ENCODE measurements around the gene AKT2. TPM values are rescaled to one million over a fixed set of nuclear protein-coding genes. Genes with fewer than 3 reads are reported as not detected.
A peak's percentile ranks its signal among the peaks of the same experiment; 100 is the strongest.

The AKT2 gene
- total and polyA plus RNA-seq, 2 of the 8 experiments (the other 6 are each of a cell fraction or from before 2014, with no cell fraction given), result 151 to 183 TPM

DNA sequence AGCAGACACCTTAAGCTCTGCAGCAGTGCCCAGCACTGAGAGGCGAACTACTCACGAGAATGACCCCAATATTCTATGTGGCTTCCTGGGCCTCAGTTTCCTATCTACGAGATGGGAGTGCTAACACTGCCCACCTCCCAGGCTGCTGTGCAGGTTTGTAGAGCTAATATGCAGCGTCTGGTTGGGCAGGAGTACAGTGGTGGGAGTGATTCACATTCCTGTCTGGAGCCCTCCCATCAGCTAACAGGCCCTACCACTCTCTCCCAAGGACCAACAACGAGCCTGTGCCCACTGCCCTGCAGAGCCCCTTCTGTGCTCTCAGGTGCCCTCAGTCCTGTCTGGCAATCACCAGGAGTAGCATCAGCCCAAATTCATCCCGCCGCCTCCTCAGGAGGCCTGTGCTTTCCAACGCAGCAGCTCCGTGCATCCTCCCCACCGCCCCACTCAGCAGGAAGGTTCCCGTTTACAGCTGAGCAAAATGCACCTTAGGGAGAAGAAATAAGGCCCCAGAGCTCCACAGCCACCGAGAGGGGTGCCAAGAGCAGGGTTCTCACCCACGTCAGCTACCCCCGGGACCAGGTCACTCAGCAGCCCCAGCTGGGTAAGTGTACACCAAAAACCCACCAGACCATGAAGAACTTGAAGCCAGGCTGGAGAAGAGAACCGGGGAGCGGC lies 6.6 kb downstream of the AKT2 start:
- H3K18ac ChIP-seq (ENCODE audit: extremely low read depth, low read length), result no peak overlapping the region
- no peak overlapping the region for H3K4me2 ChIP-seq (ENCODE audit: insufficient read depth in 1 of 2, low read depth in 2 of 2, low read length in 2 of 2)
- H3K23me2 ChIP-seq (ENCODE audit: low read depth, low read length), result no peaks in the 10 kb centered on the region
- peaks cover 0 to 3% (median 0%) of the 10 kb centered on the region in 4 experiments; a peak in 1 of 8 replicates for H3K36me3 ChIP-seq (ENCODE audit: control insufficient read depth in 2 of 4, insufficient read depth in 4 of 4, low read length in 3 of 4)
- ChIA-PET POLR2A (ENCODE audit: partially characterized antibody) (interaction anchor here (1.5 kb wide), 1 partner anchor 8 kb away, joined by 3 read pairs; no protein-coding TSS in a partner anchor), CTCF (ENCODE audit: partially characterized antibody) (interaction anchor here (0.9 to 2.8 kb wide), 8 partner anchors 8 to 60 kb away, joined by 3 to 12 read pairs (median 5); partner anchors contain the start of gene TTC9B)
- FAIRE-seq, result no peak
- no peak overlapping the region for H2AFZ ChIP-seq (ENCODE audit: low read length)
- no peak overlapping the region for H4K91ac ChIP-seq (replicated peaks; ENCODE audit: insufficient read length, low read length)
- no peak overlapping the region for H2BK120ac ChIP-seq (replicated peaks; ENCODE audit: low read depth, low read length)
- no peak overlapping the region for H2BK12ac ChIP-seq (ENCODE audit: low read depth, low read length)
- H4K8ac ChIP-seq (ENCODE audit: extremely low read depth, insufficient read depth, low read length), result 0 out of 2 replicates have a peak overlapping the region, but pooled peaks have one; percentile 12
- H2BK15ac ChIP-seq (ENCODE audit: low read length), result no peak overlapping the region
- H3K4me1 ChIP-seq (replicated peaks in 1 of 4; ENCODE audit: control insufficient read depth in 3 of 4, insufficient read depth in 4 of 4, low read length in 3 of 4), result peaks cover 0 to 22% (median 13%) of the 10 kb centered on the region in 4 experiments; a peak in 6 of 7 replicates
- H3K9me3 ChIP-seq (ENCODE audit: insufficient read depth in 2 of 2, low read depth in 1 of 2, low read length in 1 of 2), result no peaks in the 10 kb centered on the region
- H3K27ac ChIP-seq (ENCODE audit: low read depth, low read length), result no peak overlapping the region
- no peak overlapping the region for H3K9ac ChIP-seq (replicated peaks in 1 of 4; ENCODE audit: extremely low read depth in 1 of 4, low read depth in 3 of 4, low read length in 3 of 4)
- no peak overlapping the region for H3K56ac ChIP-seq (replicated peaks; ENCODE audit: insufficient read length, low read depth, low read length)
- peaks cover 4 to 91% of the 10 kb centered on the region in 2 experiments; a peak in 3 of 4 replicates for H3K79me2 ChIP-seq (ENCODE audit: control insufficient read depth in 1 of 2, insufficient read depth in 2 of 2, low read length in 2 of 2)
- H3K23ac ChIP-seq (ENCODE audit: insufficient read length), result no peak overlapping the region
- no peaks in the 10 kb centered on the region for H3K27me3 ChIP-seq (replicated peaks in 1 of 4; ENCODE audit: control insufficient read depth in 3 of 4, extremely low read depth in 1 of 4, insufficient read depth in 3 of 4, low read length in 3 of 4)
- H3K4me3 ChIP-seq (ENCODE audit: extremely low read depth in 1 of 4, insufficient read depth in 2 of 4, low read depth in 3 of 4, low read length in 4 of 4), result no peak overlapping the region
- no peak for DNase-seq (ENCODE audit: low read depth in 1 of 2, low spot score in 2 of 2)
- peaks cover 7 to 17% of the 10 kb centered on the region in 2 experiments for H4K20me1 ChIP-seq (replicated peaks in 1 of 2; ENCODE audit: control insufficient read depth in 1 of 2, insufficient read depth in 2 of 2, low read length in 2 of 2)
- H3K4ac ChIP-seq (replicated peaks; ENCODE audit: insufficient read length, low read depth, low read length), result no peak overlapping the region
- no peak overlapping the region for H3K14ac ChIP-seq (ENCODE audit: insufficient read length)
- H2BK5ac ChIP-seq (ENCODE audit: low read depth, low read length), result no peak overlapping the region
- H4K5ac ChIP-seq (ENCODE audit: insufficient read length, low read depth, low read length), result no peak overlapping the region
- H2AK5ac ChIP-seq (ENCODE audit: low read depth, low read length), result no peak overlapping the region
- H2BK20ac ChIP-seq (ENCODE audit: low read length), result no peak overlapping the region
- H3K79me1 ChIP-seq (ENCODE audit: low read depth, low read length), result peaks cover 34% of the 10 kb centered on the region
- WGBS, 2 experiments (ENCODE audit: extremely low coverage in 1 of 2, insufficient coverage in 1 of 2, insufficient read length in 1 of 2, insufficient replicate concordance in 2 of 2, low coverage in 1 of 2, low lambda C conversion rate in 2 of 2, missing lambda C conversion rate in 1 of 2), result 89% methylated on average over 16 of the region's 16 CpGs; no CpG with 5 or more reads in 1 of the 2 experiments
- TF ChIP-seq MAFK (IDR thresholded peaks at IDR 0.05; ENCODE audit: low read depth, low read length), result no peak
- TF ChIP-seq EZH2 (IDR thresholded peaks at IDR 0.05; ENCODE audit: low read depth, low read length, severe bottlenecking), result no peak
- no peak for TF ChIP-seq CBX8 (IDR thresholded peaks at IDR 0.05; ENCODE audit: borderline replicate concordance, low read depth, low read length)
- TF ChIP-seq, protein P1, sequence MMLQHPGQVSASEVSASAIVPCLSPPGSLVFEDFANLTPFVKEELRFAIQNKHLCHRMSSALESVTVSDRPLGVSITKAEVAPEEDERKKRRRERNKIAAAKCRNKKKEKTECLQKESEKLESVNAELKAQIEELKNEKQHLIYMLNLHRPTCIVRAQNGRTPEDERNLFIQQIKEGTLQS (IDR thresholded peaks at IDR 0.05; ENCODE audit: insufficient read depth, low read depth, low read length), result no peak
- no peak for TF ChIP-seq POU5F1 (IDR thresholded peaks at IDR 0.05; ENCODE audit: low read depth, low read length)
- no peak for TF ChIP-seq FOSL1 (IDR thresholded peaks at IDR 0.05; ENCODE audit: insufficient read depth, low read depth, low read length)
- no peak for TF ChIP-seq YY1 (IDR thresholded peaks at IDR 0.05; ENCODE audit: low read depth, low read length)
- TF ChIP-seq KDM4A (IDR thresholded peaks at IDR 0.05; ENCODE audit: low read depth, low read length, severe bottlenecking), result no peak
- TF ChIP-seq, protein P2, sequence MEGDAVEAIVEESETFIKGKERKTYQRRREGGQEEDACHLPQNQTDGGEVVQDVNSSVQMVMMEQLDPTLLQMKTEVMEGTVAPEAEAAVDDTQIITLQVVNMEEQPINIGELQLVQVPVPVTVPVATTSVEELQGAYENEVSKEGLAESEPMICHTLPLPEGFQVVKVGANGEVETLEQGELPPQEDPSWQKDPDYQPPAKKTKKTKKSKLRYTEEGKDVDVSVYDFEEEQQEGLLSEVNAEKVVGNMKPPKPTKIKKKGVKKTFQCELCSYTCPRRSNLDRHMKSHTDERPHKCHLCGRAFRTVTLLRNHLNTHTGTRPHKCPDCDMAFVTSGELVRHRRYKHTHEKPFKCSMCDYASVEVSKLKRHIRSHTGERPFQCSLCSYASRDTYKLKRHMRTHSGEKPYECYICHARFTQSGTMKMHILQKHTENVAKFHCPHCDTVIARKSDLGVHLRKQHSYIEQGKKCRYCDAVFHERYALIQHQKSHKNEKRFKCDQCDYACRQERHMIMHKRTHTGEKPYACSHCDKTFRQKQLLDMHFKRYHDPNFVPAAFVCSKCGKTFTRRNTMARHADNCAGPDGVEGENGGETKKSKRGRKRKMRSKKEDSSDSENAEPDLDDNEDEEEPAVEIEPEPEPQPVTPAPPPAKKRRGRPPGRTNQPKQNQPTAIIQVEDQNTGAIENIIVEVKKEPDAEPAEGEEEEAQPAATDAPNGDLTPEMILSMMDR (IDR thresholded peaks at IDR 0.05; ENCODE audit: control extremely low read depth in 1 of 3, insufficient read depth in 1 of 3, low read depth in 1 of 3, low read length in 3 of 3), result no peak

Data from H1 (cell line).